ENCODE data around the gene MUC3A.

Gene MUC3A

DNA sequence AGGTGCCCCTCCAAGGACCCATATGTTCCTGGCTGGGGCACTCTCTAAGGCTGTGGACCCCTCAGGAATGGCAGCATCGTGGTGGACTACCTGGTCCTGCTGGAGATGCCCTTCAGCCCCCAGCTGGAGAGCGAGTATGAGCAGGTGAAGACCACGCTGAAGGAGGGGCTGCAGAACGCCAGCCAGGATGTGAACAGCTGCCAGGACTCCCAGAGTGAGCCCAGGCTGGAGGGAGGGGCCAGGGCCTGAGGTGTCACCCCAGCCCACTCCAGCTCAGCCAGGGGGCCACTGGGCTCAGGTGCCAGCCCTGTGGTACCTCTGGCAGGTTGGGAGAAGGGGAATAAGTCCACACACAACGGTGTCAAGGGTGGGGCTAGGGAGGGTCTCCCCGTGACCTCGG lies 15.3 kb downstream of the MUC3A start:
- Histone ChIP-seq H3K9ac (ENCODE audit: low read length) (no peak overlapping the region), H3K36me3 (ENCODE audit: control insufficient read depth, insufficient read depth, low read length, severe bottlenecking) (no peaks in the 10 kb centered on the region), H3K27me3 (replicated peaks; ENCODE audit: control insufficient read depth, insufficient read depth, low read length) (peaks cover 72% of the 10 kb centered on the region), H3K4me1 (ENCODE audit: control insufficient read depth, insufficient read depth, low read length) (no peaks in the 10 kb centered on the region), H3K4me3 (ENCODE audit: low read length) (no peak overlapping the region), H3K9me3 (ENCODE audit: control insufficient read depth, low read length) (peaks cover 3% of the 10 kb centered on the region)
- no peak for DNase-seq (ENCODE audit: low read depth)

DNA sequence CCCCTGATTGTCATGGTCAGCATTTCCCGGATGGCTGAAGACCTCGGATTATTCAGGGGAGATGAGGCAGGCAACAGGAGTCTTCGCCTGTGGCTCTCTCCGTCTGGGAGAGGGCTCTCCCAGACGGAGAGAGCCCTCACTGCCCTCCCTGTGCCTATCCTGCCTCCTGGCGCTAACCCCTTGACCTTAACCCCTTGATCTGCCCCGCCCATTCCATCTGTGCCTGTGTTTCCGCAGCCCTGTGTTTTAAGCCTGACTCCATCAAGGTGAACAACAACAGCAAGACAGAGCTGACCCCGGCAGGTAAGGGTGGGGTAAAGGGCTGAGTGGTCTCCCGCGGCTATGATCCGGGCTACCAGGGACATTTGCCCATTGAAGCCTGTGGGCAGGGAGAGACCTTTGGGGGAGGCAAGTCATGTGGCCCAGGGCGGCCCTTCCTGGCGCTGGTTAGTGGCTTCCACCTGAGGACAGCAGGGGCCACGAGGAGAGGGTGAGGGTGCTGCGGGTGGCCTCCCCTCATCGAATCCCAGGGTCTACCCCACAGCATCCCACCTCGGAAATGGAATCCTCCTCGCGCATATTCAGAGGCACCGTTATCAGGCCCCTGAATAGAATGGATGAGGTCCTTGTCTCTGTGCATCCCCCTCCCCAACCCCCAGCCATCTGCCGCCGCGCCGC lies 15.8 kb downstream of the MUC3A start:
- no peak overlapping the region for H3K9ac ChIP-seq (ENCODE audit: low read length)
- peaks cover 3% of the 10 kb centered on the region for H3K9me3 ChIP-seq (ENCODE audit: control insufficient read depth, low read length)
- H3K36me3 ChIP-seq (ENCODE audit: control insufficient read depth, insufficient read depth, low read length, severe bottlenecking) = no peaks in the 10 kb centered on the region
- no peaks in the 10 kb centered on the region for H3K4me1 ChIP-seq (ENCODE audit: control insufficient read depth, insufficient read depth, low read length)
- no peak overlapping the region for H3K4me3 ChIP-seq (ENCODE audit: low read length)
- DNase-seq (ENCODE audit: low read depth) = no peak
- H3K27me3 ChIP-seq (replicated peaks; ENCODE audit: control insufficient read depth, insufficient read depth, low read length) = peaks cover 70% of the 10 kb centered on the region

DNA sequence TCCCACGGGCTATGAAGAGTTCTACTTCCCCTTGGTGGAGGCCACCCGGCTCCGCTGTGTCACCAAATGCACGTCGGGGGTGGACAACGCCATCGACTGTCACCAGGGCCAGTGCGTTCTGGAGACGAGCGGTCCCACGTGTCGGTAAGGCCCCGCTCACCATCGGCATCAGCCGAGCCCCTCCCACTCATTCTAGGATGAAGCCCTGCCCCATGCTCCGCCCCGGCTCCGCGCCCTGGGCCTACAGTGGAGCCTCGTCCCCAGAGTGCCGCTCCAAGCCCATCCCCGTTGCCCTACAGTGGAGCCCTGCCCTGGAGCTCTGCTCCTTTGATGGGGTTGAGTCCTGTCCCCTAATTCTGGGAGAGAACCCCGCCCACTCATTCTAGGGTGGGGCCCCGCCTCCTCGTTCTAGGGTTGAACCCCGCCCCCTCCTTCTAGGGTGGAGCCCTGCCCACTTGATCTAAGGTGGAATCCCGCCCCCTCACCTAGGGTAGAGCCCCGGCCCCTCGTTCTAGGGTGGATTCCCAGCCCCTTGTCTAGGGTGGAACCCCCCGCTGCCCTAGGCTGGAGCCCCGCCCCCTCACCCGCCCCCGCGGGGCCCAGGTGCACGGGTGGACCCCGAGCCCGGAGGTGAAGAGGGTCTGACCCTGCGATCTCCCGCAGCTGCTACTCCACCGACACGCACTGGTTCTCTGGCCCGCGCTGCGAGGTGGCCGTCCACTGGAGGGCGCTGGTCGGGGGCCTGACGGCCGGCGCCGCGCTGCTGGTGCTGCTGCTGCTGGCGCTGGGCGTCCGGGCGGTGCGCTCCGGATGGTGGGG lies 16.6 kb downstream of the MUC3A start:
- peak; percentile 76 for DNase-seq (ENCODE audit: low read depth)
- H3K4me1 ChIP-seq (ENCODE audit: control insufficient read depth, insufficient read depth, low read length) = no peaks in the 10 kb centered on the region
- H3K9ac ChIP-seq (ENCODE audit: low read length) = no peak overlapping the region
- no peaks in the 10 kb centered on the region for H3K9me3 ChIP-seq (ENCODE audit: control insufficient read depth, low read length)
- peaks cover 62% of the 10 kb centered on the region for H3K27me3 ChIP-seq (replicated peaks; ENCODE audit: control insufficient read depth, insufficient read depth, low read length)
- no peaks in the 10 kb centered on the region for H3K36me3 ChIP-seq (ENCODE audit: control insufficient read depth, insufficient read depth, low read length, severe bottlenecking)
- no peak overlapping the region for H3K4me3 ChIP-seq (ENCODE audit: low read length)

DNA sequence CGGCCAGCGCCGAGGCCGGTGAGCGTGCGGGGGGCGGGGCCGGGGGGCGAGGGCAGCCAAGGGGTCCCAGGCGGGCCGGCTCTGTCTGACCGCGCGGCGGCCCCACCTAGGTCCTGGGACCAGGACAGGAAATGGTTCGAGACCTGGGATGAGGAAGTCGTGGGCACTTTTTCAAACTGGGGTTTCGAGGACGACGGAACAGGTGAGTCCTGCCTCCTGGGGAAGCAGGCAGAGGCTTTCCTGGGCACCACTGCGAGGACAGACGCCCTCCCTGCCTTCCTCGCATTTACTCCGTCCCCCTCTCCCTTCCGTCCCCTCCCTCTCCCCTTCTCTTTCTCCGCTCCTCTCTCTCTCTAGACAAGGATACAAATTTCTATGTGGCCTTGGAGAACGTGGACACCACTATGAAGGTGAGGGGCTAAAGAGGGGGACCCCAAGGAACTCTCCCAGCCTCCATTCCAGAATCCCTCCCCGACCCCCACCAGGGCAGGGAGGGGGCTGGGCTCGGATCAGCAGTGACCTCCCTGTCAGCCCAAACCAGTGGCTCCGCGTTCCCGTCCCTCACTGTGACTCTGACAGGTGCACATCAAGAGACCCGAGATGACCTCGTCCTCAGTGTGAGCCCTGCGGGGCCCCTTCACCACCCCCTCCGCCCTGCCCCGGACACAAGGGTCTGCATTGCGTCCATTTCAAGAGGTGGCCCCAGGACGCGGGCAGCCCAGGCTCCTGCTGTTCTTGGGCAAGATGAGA lies 17.4 kb downstream of the MUC3A start:
- Histone ChIP-seq H3K27me3 (replicated peaks; ENCODE audit: control insufficient read depth, insufficient read depth, low read length) (peaks cover 60% of the 10 kb centered on the region), H3K36me3 (ENCODE audit: control insufficient read depth, insufficient read depth, low read length, severe bottlenecking) (no peaks in the 10 kb centered on the region), H3K4me3 (ENCODE audit: low read length) (no peak overlapping the region), H3K9me3 (ENCODE audit: control insufficient read depth, low read length) (no peaks in the 10 kb centered on the region), H3K4me1 (ENCODE audit: control insufficient read depth, insufficient read depth, low read length) (no peaks in the 10 kb centered on the region), H3K9ac (ENCODE audit: low read length) (no peak overlapping the region)
- DNase-seq (ENCODE audit: low read depth) = no peak

DNA sequence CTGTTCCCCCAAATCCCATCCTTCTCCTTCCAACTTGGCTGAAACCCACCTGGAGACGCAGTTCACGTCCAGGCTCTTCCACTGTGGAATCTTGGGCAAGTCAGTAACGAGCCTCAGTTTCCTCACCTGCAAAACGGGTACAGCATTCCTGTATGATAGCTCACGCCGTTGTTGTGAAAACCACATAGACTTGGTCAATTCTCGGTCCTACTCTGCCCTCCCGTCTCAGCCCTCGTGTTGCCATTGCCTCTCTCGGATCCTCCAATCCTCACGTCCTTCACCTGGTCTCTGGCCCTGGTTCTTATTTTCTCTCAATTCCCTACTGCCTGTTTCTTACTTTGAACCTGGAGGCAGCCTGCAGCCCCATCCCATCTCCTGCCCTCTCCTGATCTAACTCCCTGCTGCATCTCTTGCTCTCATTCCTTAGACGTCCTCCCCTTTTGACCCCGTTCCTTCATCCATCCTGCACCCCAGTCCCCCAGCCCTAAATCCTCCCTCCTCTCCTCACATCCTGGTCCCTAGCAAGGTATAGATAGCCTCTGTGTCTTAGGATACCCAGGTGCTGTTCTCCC lies 18.0 kb downstream of the MUC3A start:
- peaks cover 66% of the 10 kb centered on the region for H3K27me3 ChIP-seq (replicated peaks; ENCODE audit: control insufficient read depth, insufficient read depth, low read length)

DNA sequence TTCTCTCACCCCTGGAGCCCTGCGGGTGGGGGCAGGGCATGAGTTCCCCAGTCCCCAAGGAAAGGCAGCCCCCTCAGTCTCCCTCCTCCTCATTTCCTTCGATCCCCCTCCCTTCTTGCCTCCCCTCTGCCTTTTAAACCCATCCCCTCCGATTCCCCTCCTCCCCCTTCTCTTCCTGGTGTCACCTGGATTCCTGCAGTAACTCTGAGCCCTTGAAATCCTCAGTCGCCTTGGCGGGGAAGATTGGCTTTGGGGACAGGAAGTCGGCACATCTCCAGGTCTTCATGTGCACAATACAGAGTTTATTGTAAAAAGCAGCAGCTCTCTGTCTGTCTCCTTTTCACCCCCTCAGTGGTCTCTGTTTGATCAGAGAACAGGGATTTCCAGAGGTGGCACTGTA lies 18.7 kb downstream of the MUC3A start:
- Histone ChIP-seq H3K27me3 (replicated peaks; ENCODE audit: control insufficient read depth, insufficient read depth, low read length) (peaks cover 66% of the 10 kb centered on the region), H3K9ac (ENCODE audit: low read length) (no peak overlapping the region), H3K4me3 (ENCODE audit: low read length) (no peak overlapping the region), H3K4me1 (ENCODE audit: control insufficient read depth, insufficient read depth, low read length) (no peaks in the 10 kb centered on the region), H3K36me3 (ENCODE audit: control insufficient read depth, insufficient read depth, low read length, severe bottlenecking) (no peaks in the 10 kb centered on the region), H3K9me3 (ENCODE audit: control insufficient read depth, low read length) (no peaks in the 10 kb centered on the region)
- DNase-seq (ENCODE audit: low read depth) = no peak

More for the DNA sequence above, 18.0 kb downstream of the MUC3A start:
- Histone ChIP-seq H3K9me3 (ENCODE audit: control insufficient read depth, low read length) (no peaks in the 10 kb centered on the region), H3K4me3 (ENCODE audit: low read length) (no peak overlapping the region), H3K36me3 (ENCODE audit: control insufficient read depth, insufficient read depth, low read length, severe bottlenecking) (no peaks in the 10 kb centered on the region), H3K4me1 (ENCODE audit: control insufficient read depth, insufficient read depth, low read length) (no peaks in the 10 kb centered on the region), H3K9ac (ENCODE audit: low read length) (no peak overlapping the region)
- no peak for DNase-seq (ENCODE audit: low read depth)

DNA sequence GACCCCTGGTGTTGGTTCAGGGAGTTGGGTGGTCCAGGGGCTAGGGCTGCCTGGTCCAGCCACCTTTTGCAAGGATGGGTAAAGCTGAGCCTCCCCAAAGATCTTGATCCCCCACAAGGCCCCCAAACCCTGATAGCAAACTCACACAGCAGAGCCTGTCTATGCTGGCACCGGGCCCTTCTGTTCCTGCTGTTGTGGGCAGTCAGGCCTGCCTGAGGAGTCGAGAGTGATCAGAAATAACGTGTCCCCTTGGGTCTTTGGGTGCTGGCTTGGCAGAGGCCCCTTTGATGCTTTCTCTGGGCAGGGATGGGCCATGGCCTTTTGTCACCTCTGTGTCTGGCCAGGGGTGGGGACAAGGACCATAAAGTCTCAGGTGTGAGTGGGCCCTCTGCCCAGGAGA lies 19.3 kb downstream of the MUC3A start:
- Histone ChIP-seq H3K27me3 (replicated peaks; ENCODE audit: control insufficient read depth, insufficient read depth, low read length) (peaks cover 65% of the 10 kb centered on the region), H3K4me3 (ENCODE audit: low read length) (no peak overlapping the region), H3K4me1 (ENCODE audit: control insufficient read depth, insufficient read depth, low read length) (no peaks in the 10 kb centered on the region), H3K9me3 (ENCODE audit: control insufficient read depth, low read length) (no peaks in the 10 kb centered on the region), H3K9ac (ENCODE audit: low read length) (no peak overlapping the region), H3K36me3 (ENCODE audit: control insufficient read depth, insufficient read depth, low read length, severe bottlenecking) (no peaks in the 10 kb centered on the region)
- DNase-seq (ENCODE audit: low read depth) = no peak

DNA sequence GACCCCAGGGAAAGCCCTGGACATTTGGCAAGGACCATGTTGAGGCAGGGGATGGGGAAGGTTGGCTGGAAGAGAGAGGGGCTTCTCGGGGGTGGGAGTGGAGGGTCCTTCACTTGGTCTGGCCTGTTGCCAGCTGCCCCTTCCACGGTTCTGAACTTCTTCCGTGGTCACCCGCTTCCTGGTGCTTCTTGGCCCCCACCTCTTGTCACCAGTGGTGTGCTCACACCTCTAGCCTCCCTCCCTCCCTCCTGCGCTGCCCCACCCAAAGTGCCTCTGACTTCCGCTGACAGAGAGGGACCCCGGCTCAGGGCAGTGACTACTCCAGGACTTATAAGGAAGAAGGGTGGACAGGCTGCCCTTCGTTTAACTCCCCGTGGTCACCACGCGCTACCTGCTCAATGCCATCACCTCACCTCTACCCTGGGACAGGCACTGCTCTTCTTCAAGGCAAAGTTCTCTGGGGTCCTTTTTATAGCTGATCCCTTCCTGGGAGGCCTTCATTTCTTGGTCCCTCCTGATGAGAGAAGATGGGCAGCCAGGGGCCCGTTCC lies 19.8 kb downstream of the MUC3A start, which contains the start of gene MUC12:
Gene MUC12, plus strand, starts transcription at position 500 of the 550 bp plus-strand sequence. CDS start 58 bp downstream, outside the sequence.
- Histone ChIP-seq H3K4me1 (ENCODE audit: control insufficient read depth, insufficient read depth, low read length) (no peaks in the 10 kb centered on the region), H3K36me3 (ENCODE audit: control insufficient read depth, insufficient read depth, low read length, severe bottlenecking) (no peaks in the 10 kb centered on the region), H3K27me3 (replicated peaks; ENCODE audit: control insufficient read depth, insufficient read depth, low read length) (peaks cover 64% of the 10 kb centered on the region), H3K4me3 (ENCODE audit: low read length) (no peak within 1 kb of the TSS), H3K9ac (ENCODE audit: low read length) (no peak within 1 kb of the TSS), H3K9me3 (ENCODE audit: control insufficient read depth, low read length) (no peaks in the 10 kb centered on the region)
- DNase-seq (ENCODE audit: low read depth) = no peak

DNA sequence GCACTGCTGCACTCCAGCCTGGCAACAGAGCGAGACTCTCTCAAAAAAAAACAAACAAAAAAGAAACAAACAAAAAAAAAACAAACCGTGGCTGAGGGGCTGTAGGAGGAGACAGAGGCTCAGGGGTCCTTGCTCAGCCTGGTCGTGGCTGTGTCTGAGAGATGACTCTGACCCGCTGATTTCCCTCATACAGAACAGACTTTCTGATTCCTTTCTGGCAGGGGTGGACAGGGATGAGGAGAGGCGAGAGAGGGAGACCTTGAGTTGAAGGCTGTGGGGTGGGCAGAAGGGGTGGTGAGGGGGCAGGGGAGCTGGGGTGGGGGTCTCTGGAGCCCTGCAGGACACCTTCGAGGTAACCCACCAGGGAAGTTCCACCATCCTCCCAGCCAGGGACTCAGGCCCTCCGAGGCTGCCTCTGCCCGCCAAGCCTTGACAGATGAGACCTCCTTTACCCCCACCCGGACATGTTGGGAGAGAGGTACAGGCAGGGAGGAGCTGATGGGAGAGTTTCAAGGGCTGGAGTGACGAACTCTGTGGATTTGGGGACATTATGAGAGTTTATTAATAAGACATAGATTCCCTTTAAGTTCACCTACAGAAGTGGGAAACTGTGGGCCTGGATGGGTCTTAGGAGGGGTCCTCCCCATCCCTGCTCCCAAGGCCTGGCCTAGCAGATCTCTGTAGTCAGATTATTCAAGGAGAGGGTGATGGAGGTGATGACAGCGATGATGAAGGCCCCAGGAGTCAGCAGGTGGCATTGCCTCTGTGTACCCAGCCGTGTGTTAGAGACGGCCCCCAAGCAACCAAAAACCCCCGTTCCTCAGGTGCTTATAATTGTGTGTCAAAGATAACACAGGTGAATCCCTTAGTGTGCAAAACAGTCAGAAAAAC lies 22.0 kb downstream of the MUC3A start:
- Histone ChIP-seq H3K9ac (ENCODE audit: low read length) (no peak overlapping the region), H3K36me3 (ENCODE audit: control insufficient read depth, insufficient read depth, low read length, severe bottlenecking) (no peaks in the 10 kb centered on the region), H3K4me3 (ENCODE audit: low read length) (no peak overlapping the region), H3K27me3 (replicated peaks; ENCODE audit: control insufficient read depth, insufficient read depth, low read length) (peaks cover 57% of the 10 kb centered on the region), H3K4me1 (ENCODE audit: control insufficient read depth, insufficient read depth, low read length) (no peaks in the 10 kb centered on the region), H3K9me3 (ENCODE audit: control insufficient read depth, low read length) (no peaks in the 10 kb centered on the region)
- DNase-seq (ENCODE audit: low read depth) = no peak

DNA sequence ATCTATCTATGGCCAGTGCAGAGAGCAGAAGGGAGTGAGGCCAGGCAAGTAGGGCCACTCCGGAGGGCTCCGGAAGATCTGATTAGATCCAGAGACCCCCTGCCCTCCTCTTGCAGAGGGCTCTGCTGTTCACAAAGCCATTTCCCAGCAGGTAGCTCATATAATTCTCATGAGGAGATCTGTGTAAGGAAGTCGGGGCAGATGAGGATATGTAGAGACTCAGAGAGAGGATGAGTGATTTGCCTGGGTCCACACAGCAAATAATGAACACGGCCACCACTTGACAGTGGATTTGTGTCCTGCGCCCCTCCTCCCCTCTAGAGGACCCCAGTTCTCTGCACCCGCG lies 22.6 kb downstream of the MUC3A start:
- no peak for DNase-seq (ENCODE audit: low read depth)

More for the DNA sequence above, 22.6 kb downstream of the MUC3A start:
- Histone ChIP-seq H3K36me3 (ENCODE audit: control insufficient read depth, insufficient read depth, low read length, severe bottlenecking) (no peaks in the 10 kb centered on the region), H3K4me3 (ENCODE audit: low read length) (no peak overlapping the region), H3K4me1 (ENCODE audit: control insufficient read depth, insufficient read depth, low read length) (no peaks in the 10 kb centered on the region), H3K9ac (ENCODE audit: low read length) (no peak overlapping the region), H3K27me3 (replicated peaks; ENCODE audit: control insufficient read depth, insufficient read depth, low read length) (peaks cover 52% of the 10 kb centered on the region), H3K9me3 (ENCODE audit: control insufficient read depth, low read length) (no peaks in the 10 kb centered on the region)
